Activated naive CD4-positive, alpha-beta T cell treated with anti-CD3 and anti-CD28 coated beads, Interleukin-2, amount 50 U/mL, for 72 hours (primary cell): ENCODE results near the gene SMARCA2. TPM values are rescaled to one million over a fixed set of nuclear protein-coding genes. Genes with fewer than 3 reads are reported as not detected.
A peak's percentile ranks its signal among the peaks of the same experiment; 100 is the strongest.

ENCODE experiments used
- ATAC-seq, 2 donors: fragments of 150-1000 bp; cut with Tn5 transposase; 2 replicates each; pipeline ENCODE4 v1.10.0; 2021; ENCODE audit warnings: mild to moderate bottlenecking in 2 of 2, moderate library complexity in 2 of 2
- DNase-seq, 2 donors: peaks; one replicate each; pipeline ENCODE4 v3.0.0; 2021 to 2022; ENCODE audit warnings: low spot score in 2 of 2
- H3K27ac Mint-ChIP-seq, 2 donors: one replicate each; pipeline ENCODE4 v1.8.0; 2022; ENCODE audit warnings: mild to moderate bottlenecking in 2 of 2, mixed read lengths in 2 of 2
- H3K36me3 Mint-ChIP-seq, 2 donors: one replicate each; pipeline ENCODE4 v1.8.0; 2022; ENCODE audit warnings: mixed read lengths in 2 of 2
- H3K9me3 Mint-ChIP-seq, 2 donors: one replicate each; pipeline ENCODE4 v1.8.0; 2022; ENCODE audit warnings: mixed read lengths in 2 of 2
- total RNA-seq, 2 donors: library from RNA; stranded (reverse); gene quantifications; one replicate each; pipeline ENCODE4 v1.2.3, GENCODE V29; 2022

Gene SMARCA2
- total RNA-seq, 2 donors from 2014 or later: 103 to 137 TPM

GRCh38 chr9:2053883-2054845, 39.0 kb downstream of the SMARCA2 start:
- H3K36me3 Mint-ChIP-seq: peaks cover 0 to 35% of the 10 kb centered on the region in 2 donors
- ATAC-seq (peak; percentile 86 to 93), DNase-seq (peak; percentile 56 to 66)
- no peaks in the 10 kb centered on the region for H3K9me3 Mint-ChIP-seq
- H3K27ac Mint-ChIP-seq: peak overlapping the region; percentile 75 to 86

- DNase-seq (no peak), ATAC-seq (peak; percentile 46 to 78)
- H3K36me3 Mint-ChIP-seq: peaks cover 5 to 46% of the 10 kb centered on the region in 2 donors
- H3K27ac Mint-ChIP-seq: peak overlapping the region in 1 of 2 donors; percentile 94
- no peaks in the 10 kb centered on the region for H3K9me3 Mint-ChIP-seq
Measured at GRCh38 chr9:2055203-2055658, 40.1 kb downstream of the SMARCA2 start.

GRCh38 chr9:2059274-2059929, 44.3 kb downstream of the SMARCA2 start:
- no peaks in the 10 kb centered on the region for H3K9me3 Mint-ChIP-seq
- H3K36me3 Mint-ChIP-seq: peaks cover 11 to 63% of the 10 kb centered on the region in 2 donors
- no peak overlapping the region for H3K27ac Mint-ChIP-seq
- ATAC-seq (no peak), DNase-seq (no peak)

- H3K36me3 Mint-ChIP-seq: peaks cover 11 to 62% of the 10 kb centered on the region in 2 donors
- DNase-seq: no peak
Measured at GRCh38 chr9:2060424-2060823, 45.3 kb downstream of the SMARCA2 start.

GRCh38 chr9:2065704-2066103, 50.6 kb downstream of the SMARCA2 start:
- Mint-ChIP-seq H3K27ac (peak overlapping the region in 1 of 2 donors; percentile 10), H3K9me3 (no peaks in the 10 kb centered on the region), H3K36me3 (peaks cover 3 to 25% of the 10 kb centered on the region in 2 donors)
- no peak for ATAC-seq
- DNase-seq: no peak

More at GRCh38 chr9:2060424-2060823, 45.3 kb downstream of the SMARCA2 start:
- Mint-ChIP-seq H3K9me3 (no peaks in the 10 kb centered on the region), H3K27ac (no peak overlapping the region)
- ATAC-seq: no peak

- ATAC-seq (peak in 1 of 2 donors; percentile 87), DNase-seq (no peak)
- Mint-ChIP-seq H3K27ac (no peak overlapping the region), H3K36me3 (peaks cover under 1 to 18% of the 10 kb centered on the region in 2 donors), H3K9me3 (no peaks in the 10 kb centered on the region)
Measured at GRCh38 chr9:2066312-2067273, 51.4 kb downstream of the SMARCA2 start.

GRCh38 chr9:2072752-2073405, 57.7 kb downstream of the SMARCA2 start:
- Mint-ChIP-seq H3K27ac (peak overlapping the region in 1 of 2 donors; percentile 75), H3K36me3 (peaks cover 6% of the 10 kb centered on the region in 2 donors), H3K9me3 (no peaks in the 10 kb centered on the region)
- DNase-seq: no peak
- peak in 1 of 2 donors; percentile 59 for ATAC-seq

- Mint-ChIP-seq H3K9me3 (no peaks in the 10 kb centered on the region), H3K36me3 (peaks cover 12 to 50% of the 10 kb centered on the region in 2 donors), H3K27ac (no peak overlapping the region)
- ATAC-seq (no peak), DNase-seq (no peak)
Measured at GRCh38 chr9:2082772-2083171, 67.6 kb downstream of the SMARCA2 start.

- ATAC-seq: no peak
- Mint-ChIP-seq H3K9me3 (no peaks in the 10 kb centered on the region), H3K27ac (no peak overlapping the region), H3K36me3 (peaks cover 16 to 57% of the 10 kb centered on the region in 2 donors)
- no peak for DNase-seq
Measured at GRCh38 chr9:2083479-2083878, 68.3 kb downstream of the SMARCA2 start.

GRCh38 chr9:2085716-2086115, 70.6 kb downstream of the SMARCA2 start:
- DNase-seq (no peak), ATAC-seq (no peak)
- H3K9me3 Mint-ChIP-seq: no peaks in the 10 kb centered on the region
- H3K36me3 Mint-ChIP-seq: peaks cover 16 to 51% of the 10 kb centered on the region in 2 donors
- H3K27ac Mint-ChIP-seq: no peak overlapping the region

- no peak overlapping the region for H3K27ac Mint-ChIP-seq
- peaks cover 16 to 54% of the 10 kb centered on the region in 2 donors for H3K36me3 Mint-ChIP-seq
Measured at GRCh38 chr9:2086116-2086515, 71.0 kb downstream of the SMARCA2 start.

GRCh38 chr9:2086971-2087370, 71.8 kb downstream of the SMARCA2 start:
- Mint-ChIP-seq H3K9me3 (no peaks in the 10 kb centered on the region), H3K27ac (no peak overlapping the region), H3K36me3 (peaks cover 16 to 62% of the 10 kb centered on the region in 2 donors)
- ATAC-seq (peak in 1 of 2 donors; percentile 23), DNase-seq (no peak)

More at GRCh38 chr9:2086116-2086515, 71.0 kb downstream of the SMARCA2 start:
- DNase-seq (no peak), ATAC-seq (no peak)
- H3K9me3 Mint-ChIP-seq: no peaks in the 10 kb centered on the region

- peak in 1 of 2 donors; percentile 12 for DNase-seq
- Mint-ChIP-seq H3K9me3 (no peaks in the 10 kb centered on the region), H3K36me3 (peaks cover 16 to 62% of the 10 kb centered on the region in 2 donors), H3K27ac (peak overlapping the region in 1 of 2 donors; percentile 35)
- peak; percentile 86 to 93 for ATAC-seq
Measured at GRCh38 chr9:2087500-2088313, 72.6 kb downstream of the SMARCA2 start.

GRCh38 chr9:2093920-2094597, 78.9 kb downstream of the SMARCA2 start:
- DNase-seq (no peak), ATAC-seq (no peak)
- H3K27ac Mint-ChIP-seq: no peak overlapping the region
- H3K9me3 Mint-ChIP-seq: no peaks in the 10 kb centered on the region
- H3K36me3 Mint-ChIP-seq: peaks cover 2 to 31% of the 10 kb centered on the region in 2 donors
